Large intestine (tissue), 3 donors: ENCODE measurements around the gene FOXO3B. TPM values are rescaled to one million over a fixed set of nuclear protein-coding genes. Genes with fewer than 3 reads are reported as not detected.
"Not testable (repeated sequence)": the region's sequence is repeated elsewhere in the genome, so short reads cannot be mapped to it uniquely, and the experiment has no call there.

ENCODE experiments used
- DNase-seq, 2 donors: peaks; one replicate each; pipeline versions ENCODE4 v3.0.0 to v3.0.0-alpha.2; 2013
- H3K27ac ChIP-seq: one replicate; pipeline ENCODE4 v1.5.1; 2013; ENCODE audit warnings: low read length
- H3K27me3 ChIP-seq: 2 replicates; pipeline ENCODE4 v1.6.1; 2013; ENCODE audit warnings: low read length; ENCODE audit not compliant: control insufficient read depth, insufficient read depth
- H3K36me3 ChIP-seq: 2 replicates; pipeline ENCODE4 v1.6.1; 2013; ENCODE audit warnings: low read length; ENCODE audit not compliant: control insufficient read depth, insufficient read depth
- H3K4me1 ChIP-seq: one replicate; pipeline ENCODE4 v1.6.1; 2013; ENCODE audit warnings: low read length; ENCODE audit not compliant: control insufficient read depth, insufficient read depth
- H3K4me3 ChIP-seq: one replicate; pipeline ENCODE4 v1.5.1; 2013; ENCODE audit warnings: low read length
- H3K9me3 ChIP-seq: one replicate; pipeline ENCODE4 v1.6.1; 2013; ENCODE audit warnings: mild to moderate bottlenecking, low read depth, low read length, moderate library complexity; ENCODE audit not compliant: control insufficient read depth
- WGBS: methylation state at CpG from one replicate; pipeline ENCODE4 v1.1.5; 2013; ENCODE audit warnings: low lambda C conversion rate; ENCODE audit not compliant: insufficient coverage; 5-methylcytosine and 5-hydroxymethylcytosine counted together
- polyA plus RNA-seq: library from polyadenylated mRNA; unstranded; fragments of 120-200 nt; gene quantifications from one replicate; pipeline ENCODE4 v1.2.1, GENCODE V29; 2013

Gene FOXO3B
- polyA plus RNA-seq, 1 donor, result 2.6 TPM

DNA sequence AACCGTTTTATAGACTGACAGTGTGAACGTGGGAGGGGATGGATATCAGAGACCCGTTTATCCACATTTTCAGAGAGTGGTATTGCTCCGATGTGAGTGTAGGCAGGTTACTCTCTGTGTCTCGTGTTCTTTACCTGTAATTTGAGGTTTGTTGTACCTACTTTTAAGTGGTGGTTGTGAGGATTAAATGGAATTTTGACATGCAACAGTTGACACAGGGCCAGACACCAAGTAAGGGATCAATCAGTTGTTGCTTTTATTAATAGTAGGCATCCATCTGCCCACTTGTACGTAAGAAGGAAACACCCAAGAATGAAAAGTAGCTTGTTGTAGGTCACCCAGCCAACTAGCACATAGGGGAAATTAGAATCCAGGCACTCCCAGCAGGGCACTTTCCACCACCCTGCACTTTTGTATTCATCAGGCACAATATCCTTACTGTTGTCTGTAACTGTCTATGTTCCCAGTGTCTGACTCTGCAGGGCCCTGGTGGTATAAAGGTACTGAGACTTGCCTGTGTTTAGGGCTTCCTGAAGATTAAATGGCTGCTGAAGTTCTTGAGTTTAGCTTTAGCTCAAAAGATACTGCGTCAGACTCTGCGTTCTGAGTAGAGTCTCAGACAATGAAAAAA lies 16.5 kb upstream of the FOXO3B start:
- DNase-seq, result peak in 1 of 2 donors; percentile 21
- H3K9me3 ChIP-seq, H3K27ac ChIP-seq, H3K4me1 ChIP-seq, H3K27me3 ChIP-seq, H3K36me3 ChIP-seq: not testable (repeated sequence)
- WGBS, result 100% methylated on average over 1 of the region's 8 CpGs
- peak overlapping the region; percentile 69 for H3K4me3 ChIP-seq

DNA sequence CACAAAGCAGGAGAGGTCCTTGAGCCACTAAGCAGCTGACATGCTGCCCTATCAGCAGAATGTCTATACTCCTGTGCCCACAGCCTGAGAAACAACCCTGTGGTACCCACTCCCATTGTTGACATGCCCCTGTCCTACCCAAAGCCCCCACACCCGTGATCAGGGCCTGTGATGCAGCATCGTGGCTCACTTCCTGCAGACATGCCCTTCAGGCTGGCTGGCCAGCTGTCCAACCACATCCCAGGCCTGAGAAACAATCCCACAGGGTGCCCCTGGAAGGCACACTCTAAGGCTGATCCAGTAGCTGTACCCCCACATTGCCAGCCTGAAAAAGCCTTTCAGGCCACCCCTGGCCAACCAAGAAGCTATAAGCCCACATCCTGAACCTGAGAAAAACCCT lies 13.0 kb upstream of the FOXO3B start:
- H3K4me1 ChIP-seq, H3K9me3 ChIP-seq, H3K4me3 ChIP-seq, DNase-seq, H3K36me3 ChIP-seq, H3K27me3 ChIP-seq, H3K27ac ChIP-seq: not testable (repeated sequence)
- WGBS, result no CpG with 5 or more reads among the region's 2 CpGs

DNA sequence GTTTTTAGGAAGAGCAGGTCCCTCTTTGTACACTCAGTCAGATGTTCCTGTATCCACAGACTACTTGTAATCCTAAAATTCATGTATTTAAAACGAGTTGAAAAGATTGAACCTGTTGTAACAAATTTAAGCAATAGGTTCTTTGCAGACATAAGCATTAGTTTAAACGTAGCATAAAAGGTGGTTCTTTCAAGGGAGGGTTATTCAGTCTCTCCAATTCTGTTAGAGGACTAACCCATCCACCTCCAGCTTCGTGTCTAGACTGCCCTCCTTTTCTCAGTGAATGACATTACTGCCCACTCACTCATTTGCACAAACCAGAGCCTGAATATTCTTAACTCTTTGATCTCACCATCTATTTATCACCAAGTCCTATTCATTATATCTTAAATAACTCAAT lies 554 bp upstream of the FOXO3B start:
- WGBS, result no CpG with 5 or more reads among the region's 3 CpGs
- not testable (repeated sequence) for H3K27me3 ChIP-seq, H3K9me3 ChIP-seq, H3K36me3 ChIP-seq, H3K4me1 ChIP-seq, H3K27ac ChIP-seq
- peak in 1 of 2 donors; percentile 4 for DNase-seq
- peak overlapping the region; percentile 71 for H3K4me3 ChIP-seq

DNA sequence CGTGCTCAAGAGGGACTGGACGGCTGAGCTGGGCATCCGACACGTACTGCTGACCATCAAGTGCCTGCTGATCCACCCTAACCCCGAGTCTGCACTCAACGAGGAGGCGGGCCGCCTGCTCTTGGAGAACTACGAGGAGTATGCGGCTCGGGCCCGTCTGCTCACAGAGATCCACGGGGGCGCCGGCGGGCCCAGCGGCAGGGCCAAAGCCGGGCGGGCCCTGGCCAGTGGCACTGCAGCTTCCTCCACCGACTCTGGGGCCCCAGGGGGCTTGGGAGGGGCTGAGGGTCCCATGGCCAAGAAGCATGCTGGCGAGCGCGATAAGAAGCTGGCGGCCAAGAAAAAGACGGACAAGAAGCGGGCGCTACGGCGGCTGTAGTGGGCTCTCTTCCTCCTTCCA lies 4.7 kb downstream of the FOXO3B start:
- H3K27me3 ChIP-seq, DNase-seq: not testable (repeated sequence)
- WGBS, result no CpG with 5 or more reads among the region's 29 CpGs

DNA sequence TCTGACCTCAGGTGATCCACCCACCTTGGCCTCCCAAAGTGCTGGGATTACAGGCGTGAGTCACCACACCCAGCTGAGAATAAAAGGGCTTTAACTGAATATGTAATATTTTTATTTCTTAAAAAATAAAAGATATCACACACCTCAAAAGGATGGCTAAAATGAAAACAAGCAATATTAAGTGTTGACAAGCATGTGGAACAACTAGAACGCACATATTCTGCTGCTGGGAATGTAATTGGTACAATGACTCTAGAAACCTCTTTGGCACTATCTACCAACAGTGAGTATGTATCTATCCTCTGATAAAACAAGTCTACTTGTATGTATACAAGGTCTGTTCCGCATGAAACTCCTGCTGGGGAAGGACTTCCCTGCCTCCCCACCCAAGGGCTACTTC lies 5.2 kb downstream of the FOXO3B start:
- no CpG with 5 or more reads among the region's 3 CpGs for WGBS
- not testable (repeated sequence) for H3K27ac ChIP-seq, H3K27me3 ChIP-seq, H3K4me3 ChIP-seq, H3K36me3 ChIP-seq, DNase-seq, H3K4me1 ChIP-seq
- H3K9me3 ChIP-seq, result peaks cover 13% of the 10 kb centered on the region

More for the DNA sequence above, 4.7 kb downstream of the FOXO3B start:
- not testable (repeated sequence) for H3K4me1 ChIP-seq, H3K27ac ChIP-seq, H3K4me3 ChIP-seq, H3K36me3 ChIP-seq, H3K9me3 ChIP-seq

DNA sequence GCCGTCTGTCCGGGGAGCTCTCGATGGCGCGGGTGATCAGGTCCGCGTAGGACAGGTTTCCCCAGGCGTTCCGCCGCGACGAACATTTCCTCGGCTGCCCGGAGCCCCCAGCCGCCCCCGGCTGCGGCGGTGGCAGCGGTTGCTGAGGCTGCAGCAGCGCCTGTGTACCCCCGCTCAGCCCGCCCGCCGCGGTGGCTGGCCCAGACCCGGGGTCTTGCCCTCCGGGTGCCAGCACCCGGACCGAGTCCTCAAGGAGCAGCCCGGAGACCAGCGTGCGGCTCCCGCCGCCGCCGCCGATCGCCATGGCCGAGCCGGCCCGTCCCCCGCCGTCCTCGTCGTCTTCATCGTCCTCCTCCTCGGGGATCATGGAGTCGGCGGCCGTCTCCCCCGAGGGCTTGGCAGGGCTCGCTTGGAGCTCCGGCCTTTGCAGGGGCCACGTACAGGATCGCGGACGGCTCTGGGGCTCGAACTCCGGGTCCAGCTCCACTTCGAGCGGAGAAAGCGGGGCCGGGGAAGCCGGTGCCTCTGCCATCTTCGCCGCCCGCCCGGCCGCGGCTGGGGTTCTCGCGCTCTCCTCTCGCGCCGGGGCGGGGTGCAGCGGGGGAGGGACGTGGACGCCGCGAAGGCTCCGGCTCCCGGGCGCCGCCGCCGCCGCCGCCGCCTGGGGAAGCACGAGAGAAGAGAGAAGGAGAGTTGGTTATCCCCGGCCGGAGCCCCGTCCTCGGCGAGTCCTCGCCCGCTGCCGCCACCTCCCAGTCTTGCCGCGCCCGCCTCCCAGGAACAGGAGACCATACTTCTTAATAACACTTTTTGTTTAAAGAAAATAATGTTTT lies 9.5 kb downstream of the FOXO3B start:
- H3K27me3 ChIP-seq, H3K27ac ChIP-seq, DNase-seq, H3K4me1 ChIP-seq, H3K4me3 ChIP-seq: not testable (repeated sequence)
- Histone ChIP-seq H3K9me3 (peaks cover 20% of the 10 kb centered on the region), H3K36me3 (peaks cover 14% of the 10 kb centered on the region)
- no CpG with 5 or more reads among the region's 102 CpGs for WGBS

DNA sequence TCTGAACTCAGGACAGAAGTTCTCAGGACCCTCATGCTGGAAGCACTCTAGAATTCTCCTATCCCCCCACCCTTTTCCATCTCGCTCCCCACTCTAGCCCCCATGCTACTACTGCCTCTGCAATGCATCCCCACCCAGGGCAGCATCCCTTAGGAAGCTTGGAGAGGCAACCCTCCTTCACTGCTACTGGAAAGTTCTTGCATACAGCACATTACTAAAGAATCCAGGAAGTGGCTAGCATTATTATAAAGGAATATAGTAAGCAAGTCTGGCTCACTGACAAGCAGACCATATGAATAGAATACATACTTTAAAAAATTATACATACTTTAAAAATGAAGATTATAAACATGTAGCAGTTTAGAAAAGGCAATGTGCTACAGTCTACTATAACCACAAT lies 13.5 kb downstream of the FOXO3B start:
- no CpG with 5 or more reads among the region's 1 CpG for WGBS
- not testable (repeated sequence) for H3K4me3 ChIP-seq, DNase-seq, H3K27ac ChIP-seq, H3K4me1 ChIP-seq, H3K27me3 ChIP-seq
- H3K9me3 ChIP-seq, result peaks cover 16% of the 10 kb centered on the region
- peaks cover 14% of the 10 kb centered on the region for H3K36me3 ChIP-seq

DNA sequence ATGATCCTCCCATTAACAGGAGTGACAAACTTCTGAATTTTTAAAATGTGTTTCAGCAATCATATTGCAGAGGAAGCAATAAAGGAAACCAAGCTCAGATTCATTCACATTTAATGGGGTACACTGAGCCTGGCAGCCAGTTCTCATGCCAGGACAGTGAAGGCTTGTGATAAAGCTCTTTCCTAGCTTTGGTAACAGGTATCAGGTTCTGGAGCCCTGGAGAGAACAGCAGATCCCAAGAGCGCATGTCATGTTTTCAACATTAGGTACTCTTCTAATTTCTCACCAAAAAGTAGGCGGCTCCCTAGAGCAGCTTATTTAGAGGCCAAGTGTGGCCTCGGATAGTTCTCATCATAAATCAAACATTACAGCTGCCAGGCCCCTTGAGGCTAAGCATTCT lies 14.6 kb downstream of the FOXO3B start:
- DNase-seq, result not testable (repeated sequence)
- peaks cover 13% of the 10 kb centered on the region for H3K9me3 ChIP-seq
- WGBS, result no CpG with 5 or more reads among the region's 3 CpGs

DNA sequence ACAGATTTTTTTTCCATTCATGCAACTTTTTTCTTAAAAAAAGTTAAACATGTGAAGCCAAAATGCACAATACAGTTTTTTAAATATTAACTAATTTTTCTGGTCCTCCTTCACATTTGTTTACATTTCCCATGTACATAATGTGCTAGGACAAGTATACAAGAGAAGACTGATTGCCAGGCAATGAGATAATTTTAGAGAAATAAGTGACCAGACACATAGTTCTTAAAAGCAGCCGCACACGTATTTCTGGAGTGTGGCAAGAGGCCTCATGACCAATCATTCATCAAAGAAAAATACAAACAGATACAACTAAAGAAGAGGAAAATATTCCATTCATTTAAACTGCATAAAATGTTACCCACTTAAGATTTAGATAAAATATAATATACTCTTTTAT lies 15.8 kb downstream of the FOXO3B start:
- H3K4me1 ChIP-seq, H3K9me3 ChIP-seq, H3K27ac ChIP-seq, H3K27me3 ChIP-seq, H3K36me3 ChIP-seq, DNase-seq, H3K4me3 ChIP-seq: not testable (repeated sequence)
- WGBS, result no CpG with 5 or more reads among the region's 2 CpGs

More for the DNA sequence above, 14.6 kb downstream of the FOXO3B start:
- not testable (repeated sequence) for H3K4me1 ChIP-seq, H3K27ac ChIP-seq, H3K27me3 ChIP-seq, H3K4me3 ChIP-seq
- peaks cover 14% of the 10 kb centered on the region for H3K36me3 ChIP-seq

DNA sequence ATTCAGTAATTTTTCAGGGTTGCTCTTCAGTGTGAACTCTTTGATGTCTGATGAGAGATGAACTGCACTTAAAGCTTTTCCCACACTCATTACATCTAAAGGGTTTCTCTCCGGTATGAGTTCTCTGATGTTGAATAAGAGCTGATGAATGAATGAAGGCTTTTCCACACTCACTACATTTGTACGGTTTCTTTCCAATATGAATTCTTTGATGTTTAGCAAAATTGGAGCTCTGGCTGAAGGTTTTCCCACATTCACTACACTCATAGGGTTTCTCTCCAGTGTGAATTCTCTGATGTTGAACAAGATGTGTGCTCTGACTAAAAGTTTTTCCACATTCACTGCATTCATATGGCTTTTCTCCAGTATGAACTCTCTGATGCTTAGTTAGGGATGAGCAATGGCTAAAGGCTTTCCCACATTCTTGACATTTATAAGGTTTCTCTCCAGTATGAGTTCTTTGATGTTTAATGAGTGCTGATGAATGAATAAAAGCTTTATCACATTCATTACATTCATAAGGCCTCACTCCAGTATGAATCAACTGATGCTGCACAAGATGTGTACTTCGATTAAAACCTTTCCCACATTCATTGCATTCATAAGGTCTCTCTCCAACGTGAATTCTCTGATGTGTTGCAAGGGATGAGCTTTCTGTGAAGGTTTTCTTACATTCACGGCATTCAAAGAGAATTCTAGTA lies 20.0 kb downstream of the FOXO3B start:
- WGBS, result no CpG with 5 or more reads among the region's 5 CpGs

More for the DNA sequence above, 20.0 kb downstream of the FOXO3B start:
- not testable (repeated sequence) for H3K27ac ChIP-seq, H3K4me3 ChIP-seq, DNase-seq, H3K36me3 ChIP-seq, H3K4me1 ChIP-seq, H3K9me3 ChIP-seq, H3K27me3 ChIP-seq
